Nucleus accumbens (tissue), 56 donors: ENCODE data around the gene COA8.
"Not testable (repeated sequence)": the region's sequence is repeated elsewhere in the genome, so short reads cannot be mapped to it uniquely, and the experiment has no call there.

Experiments used
- DNase-seq, 56 donors: peaks; one replicate each; lab custom pipeline; 2025; lab: John Stamatoyannopoulos, UW

COA8 gene

GRCh38 chr14:103525430-103526246, 37.1 kb upstream of the COA8 start:
- not testable (repeated sequence) for DNase-seq

GRCh38 chr14:103526247-103526913, 36.4 kb upstream of the COA8 start:
- DNase-seq = no peak

DNA sequence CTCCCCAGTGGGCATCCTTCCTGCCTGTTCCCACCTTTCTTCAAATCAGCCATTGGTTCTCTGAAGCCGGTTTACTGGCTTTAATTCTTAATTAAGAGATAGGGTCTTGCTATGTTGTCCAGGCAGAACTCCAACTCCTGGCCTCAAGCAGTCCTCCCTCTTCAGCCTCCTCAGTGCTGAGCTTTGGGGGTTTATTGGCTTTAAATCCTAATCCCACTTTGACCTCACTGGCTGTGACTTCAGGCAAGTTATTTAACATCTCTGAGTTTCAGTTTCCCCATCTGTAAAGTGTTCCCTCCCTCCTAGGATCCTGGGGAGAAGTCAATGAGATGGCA, 35.9 kb upstream of the COA8 start:
- DNase-seq = no peak

DNA sequence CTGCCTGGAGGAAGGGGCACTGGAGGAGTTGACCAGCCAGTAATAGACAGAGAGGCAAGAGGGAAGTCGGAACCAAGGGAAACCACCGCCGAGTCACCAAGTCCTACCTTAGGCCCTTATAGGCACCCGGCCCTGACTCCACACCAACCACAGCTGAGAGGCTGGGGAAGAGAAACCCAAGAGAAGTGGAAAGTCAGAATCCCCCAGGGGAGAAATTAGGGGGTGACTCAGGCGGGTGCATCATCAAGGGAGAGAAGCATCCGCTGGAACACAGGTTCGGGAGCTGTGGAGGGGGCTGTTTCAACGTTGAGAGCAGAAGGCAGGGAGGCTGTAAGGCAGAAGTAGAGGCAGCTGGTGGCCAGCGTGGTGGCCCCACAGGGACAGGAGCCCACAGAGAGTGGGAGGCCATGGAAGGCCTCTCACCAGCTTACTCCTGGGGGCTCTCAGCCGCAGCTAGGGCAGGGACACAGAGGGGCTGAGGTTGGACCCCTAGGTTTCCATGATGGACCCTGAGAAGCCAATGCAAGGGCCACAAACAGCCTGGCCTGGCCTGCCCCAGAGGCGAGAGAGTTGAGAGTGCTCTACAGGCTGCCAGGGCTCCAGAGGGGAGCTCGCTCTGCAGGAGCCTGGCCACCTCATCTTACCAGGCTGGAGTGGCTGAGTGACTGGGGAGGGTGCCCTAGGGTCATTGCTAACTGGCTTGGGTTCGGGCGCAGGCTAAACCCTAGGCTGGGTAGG, 35.2 kb upstream of the COA8 start:
- no peak for DNase-seq

GRCh38 chr14:103528146-103528586, 34.6 kb upstream of the COA8 start:
- DNase-seq = peak in 16 of 56 donors; percentile 34 to 67 (median 45)

GRCh38 chr14:103528587-103529382, 34.0 kb upstream of the COA8 start, which contains the start of gene TRMT61A:
TRMT61A (plus strand) TSS chr14:103529196; CDS start chr14:103529979, 783 bp downstream.
- DNase-seq = peak in 55 of 56 donors; percentile 8 to 93 (median 85)

- no peak for DNase-seq
Observed at GRCh38 chr14:103529383-103530365, 33.1 kb upstream of the COA8 start.

DNA sequence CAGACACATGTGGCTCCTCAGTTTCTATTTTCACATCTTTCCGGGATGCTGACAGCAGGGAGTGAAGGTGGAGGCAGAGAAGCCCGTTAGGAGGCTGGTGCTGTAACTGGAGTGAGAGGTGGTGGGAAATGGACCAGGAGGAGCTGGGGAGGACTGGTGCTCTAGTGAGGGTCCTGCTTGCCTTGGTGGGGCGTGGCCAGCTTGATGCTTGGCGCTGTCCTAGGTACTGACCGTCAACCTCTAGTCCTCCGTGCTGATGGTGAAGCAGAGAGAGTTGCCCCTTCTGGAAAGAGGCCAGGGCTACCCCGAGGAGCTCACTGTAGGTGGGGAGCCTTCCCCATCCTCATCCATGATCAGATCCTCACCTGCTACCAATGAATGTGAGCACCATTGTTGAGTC, 32.4 kb upstream of the COA8 start:
- no peak for DNase-seq

DNA sequence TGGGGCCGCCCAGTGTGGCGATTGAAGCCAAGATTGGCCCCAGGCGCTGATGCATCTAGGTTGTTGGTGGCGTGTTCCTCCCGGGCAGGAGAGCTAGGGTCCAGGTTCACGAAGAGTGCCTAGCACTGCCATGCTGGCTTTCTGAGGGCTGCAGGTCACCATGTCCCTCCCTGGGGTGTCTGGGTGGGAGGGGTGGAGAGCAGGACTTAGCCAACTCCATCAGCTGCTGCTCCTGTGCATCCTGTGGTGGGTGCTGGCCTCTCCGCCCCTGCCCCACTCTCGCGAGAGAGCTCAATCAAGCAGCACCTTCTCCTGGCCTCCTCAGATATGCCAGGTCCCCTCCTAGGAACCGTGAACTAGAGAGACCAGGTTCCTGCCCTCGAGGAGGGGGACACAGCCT, 31.9 kb upstream of the COA8 start:
- no peak for DNase-seq

DNA sequence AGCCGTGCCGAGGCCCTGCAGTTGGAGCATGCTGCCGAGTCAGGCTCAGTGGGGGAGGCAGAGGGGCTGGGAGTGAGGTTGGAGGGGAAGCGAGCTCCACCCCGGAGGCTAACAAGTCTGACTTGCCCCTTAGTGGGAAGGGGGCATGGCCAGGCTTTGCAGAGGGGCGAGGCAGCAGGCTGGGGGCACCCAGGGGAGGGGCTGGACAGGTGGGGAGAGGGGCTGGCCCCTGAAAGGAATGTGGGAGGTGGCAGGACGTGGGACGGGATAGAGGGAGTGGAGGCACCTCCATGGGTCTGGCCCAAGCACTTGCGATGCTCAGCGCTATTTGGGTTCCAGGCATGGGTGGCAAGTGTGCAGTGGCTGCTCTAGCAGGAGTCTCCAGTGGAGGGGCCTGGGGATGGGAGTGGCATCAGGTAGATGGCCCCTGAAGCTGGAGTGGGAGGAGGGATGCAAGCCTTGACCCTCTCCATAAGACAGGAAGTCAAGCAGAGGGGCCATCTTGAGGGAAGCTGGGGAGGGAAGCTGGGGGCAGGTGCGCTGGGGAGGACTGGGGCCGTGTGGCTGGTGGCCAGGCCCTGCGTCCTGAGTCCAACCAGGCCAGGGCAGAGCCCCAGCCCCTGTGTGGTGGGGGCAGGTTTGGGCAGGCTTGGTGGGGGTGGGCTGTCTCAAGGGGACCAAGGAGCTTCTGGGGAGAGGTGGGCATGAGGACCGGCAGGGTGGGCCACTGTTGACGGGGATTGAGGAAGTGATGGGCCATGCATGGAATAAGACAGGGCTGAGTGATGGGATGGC, 31.1 kb upstream of the COA8 start:
- DNase-seq = no peak

GRCh38 chr14:103532216-103533136, 30.3 kb upstream of the COA8 start:
- no peak for DNase-seq

- no peak for DNase-seq
Observed at GRCh38 chr14:103533137-103533998, 29.4 kb upstream of the COA8 start.

- DNase-seq = peak in 38 of 56 donors; percentile 30 to 88 (median 63)
Observed at GRCh38 chr14:103533999-103534575, 28.7 kb upstream of the COA8 start.

DNA sequence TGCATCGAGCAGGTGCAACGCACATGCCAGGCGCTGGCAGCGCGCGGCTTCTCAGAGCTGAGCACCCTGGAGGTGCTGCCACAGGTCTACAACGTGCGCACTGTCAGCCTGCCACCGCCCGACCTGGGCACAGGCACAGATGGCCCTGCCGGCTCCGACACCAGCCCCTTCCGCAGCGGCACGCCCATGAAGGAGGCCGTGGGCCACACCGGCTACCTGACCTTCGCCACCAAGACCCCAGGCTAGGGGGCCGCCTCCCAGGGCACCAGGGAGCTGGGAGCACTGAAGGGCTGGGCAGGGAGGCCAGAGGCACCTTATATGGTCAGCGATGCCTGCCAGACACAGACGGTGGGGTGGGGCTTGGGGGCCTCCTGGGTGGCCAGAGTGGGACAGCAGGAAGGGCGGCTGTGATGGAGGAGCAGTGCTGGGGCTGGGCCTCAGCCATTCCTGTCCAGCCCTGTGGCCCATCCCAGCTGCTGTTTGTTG, 28.1 kb upstream of the COA8 start:
- peak in 7 of 56 donors; percentile 34 to 64 (median 57) for DNase-seq

DNA sequence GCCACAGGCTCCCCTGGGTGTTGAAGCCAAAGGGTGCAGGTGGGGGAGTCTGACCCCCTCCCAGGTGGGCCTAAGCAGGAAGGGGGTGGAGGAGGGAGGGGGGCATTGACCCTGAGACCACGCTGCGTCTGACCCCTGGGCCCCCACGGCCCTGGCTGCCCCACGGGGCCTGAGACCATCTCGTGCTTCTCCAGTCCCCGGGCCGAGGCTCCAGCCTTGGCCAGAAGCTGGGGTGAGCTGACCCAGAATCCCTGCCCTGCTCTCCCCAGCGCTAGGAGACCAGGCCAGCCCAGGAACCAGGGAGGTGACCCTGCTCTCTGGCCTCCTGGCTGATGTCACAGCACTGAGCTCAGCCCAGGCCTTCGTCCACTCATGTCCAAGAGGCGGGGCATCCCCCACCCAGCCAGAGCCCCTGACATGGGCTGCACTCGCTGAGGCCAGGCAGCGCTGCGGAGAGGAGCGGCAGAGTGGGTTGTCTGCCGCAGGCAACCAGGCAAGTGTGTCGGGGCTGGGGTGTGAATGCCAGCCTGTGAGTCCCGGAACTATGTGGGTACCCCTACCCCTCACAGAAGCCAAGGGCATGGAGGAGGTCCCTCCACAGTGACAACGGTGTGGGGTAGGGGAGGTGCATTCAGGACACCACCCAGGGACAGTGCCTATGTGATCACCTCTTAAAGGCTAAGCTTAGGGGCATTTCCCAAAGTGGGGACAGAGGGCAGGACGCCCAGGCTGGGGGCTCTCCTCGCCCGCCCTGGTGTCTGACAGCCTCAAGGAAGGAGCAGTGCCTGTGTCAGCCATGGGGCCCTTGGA, 27.5 kb upstream of the COA8 start:
- DNase-seq = no peak
